Hematopoietic multipotent progenitor cell treated with erythropoietin and hydrocortisone succinate and interleukin-3 and kit ligand, for 8 days (in vitro differentiated cells): ENCODE results near the gene PTPN9.
"Not testable (repeated sequence)": the region's sequence is repeated elsewhere in the genome, so short reads cannot be mapped to it uniquely, and the experiment has no call there.

Experiments used
- DNase-seq: peaks from one replicate; pipeline ENCODE4 v3.0.0-alpha.2; 2015

Gene PTPN9

GRCh38 chr15:75452364-75452864 lies 126.7 kb downstream of the PTPN9 start:
- peak; percentile 94 for DNase-seq

GRCh38 chr15:75451674-75452363 lies 127.3 kb downstream of the PTPN9 start, which contains the start of gene SIN3A:
Gene SIN3A, minus strand, starts transcription at chr15:75451690. Its CDS starts 21,315 bp downstream, at chr15:75430375.
- peak; percentile 100 for DNase-seq

GRCh38 chr15:75451202-75451673 lies 127.9 kb downstream of the PTPN9 start:
- no peak for DNase-seq

- DNase-seq = peak; percentile 97
Observed at GRCh38 chr15:75450307-75451201, 128.6 kb downstream of the PTPN9 start.

- DNase-seq = no peak
Observed at GRCh38 chr15:75449585-75450306, 129.4 kb downstream of the PTPN9 start.

- not testable (repeated sequence) for DNase-seq
Observed at GRCh38 chr15:75448171-75448570, 130.9 kb downstream of the PTPN9 start.

GRCh38 chr15:75446151-75446550 lies 133.0 kb downstream of the PTPN9 start:
- DNase-seq = no peak

GRCh38 chr15:75445324-75445723 lies 133.8 kb downstream of the PTPN9 start:
- not testable (repeated sequence) for DNase-seq

- DNase-seq = peak; percentile 41
Observed at GRCh38 chr15:75443972-75444453, 135.1 kb downstream of the PTPN9 start.

- no peak for DNase-seq
Observed at GRCh38 chr15:75437721-75438120, 141.4 kb downstream of the PTPN9 start.

GRCh38 chr15:75436881-75437280 lies 142.2 kb downstream of the PTPN9 start:
- no peak for DNase-seq

- DNase-seq = no peak
Observed at GRCh38 chr15:75431682-75432081, 147.4 kb downstream of the PTPN9 start.

- no peak for DNase-seq
Observed at GRCh38 chr15:75431270-75431669, 147.8 kb downstream of the PTPN9 start.

- DNase-seq = no peak
Observed at GRCh38 chr15:75430259-75430658, 148.9 kb downstream of the PTPN9 start.

GRCh38 chr15:75428152-75428551 lies 151.0 kb downstream of the PTPN9 start:
- no peak for DNase-seq

- no peak for DNase-seq
Observed at GRCh38 chr15:75425966-75426500, 153.1 kb downstream of the PTPN9 start.

- DNase-seq = no peak
Observed at GRCh38 chr15:75422554-75422953, 156.6 kb downstream of the PTPN9 start.

- no peak for DNase-seq
Observed at GRCh38 chr15:75420698-75421097, 158.4 kb downstream of the PTPN9 start.

GRCh38 chr15:75416584-75416983 lies 162.5 kb downstream of the PTPN9 start:
- no peak for DNase-seq
